SK-N-SH (cell line): Measurements from ENCODE around the gene NCF4.

Experiments
- TAF1 ChIP-seq: IDR thresholded peaks from 2 replicates; pipeline ENCODE4 v1.6.1; 2012; ENCODE audit warnings: low read depth, mild to moderate bottlenecking, low read length, moderate library complexity, borderline replicate concordance
- TF ChIP-seq, protein P1 (sequence below): fragments of 200-600 bp; sonication (generic); IDR thresholded peaks from 2 replicates; pipeline ENCODE4 v1.6.1; 2017; ENCODE audit warnings: antibody characterized with exemption, mild to moderate bottlenecking, moderate library complexity

DNA sequence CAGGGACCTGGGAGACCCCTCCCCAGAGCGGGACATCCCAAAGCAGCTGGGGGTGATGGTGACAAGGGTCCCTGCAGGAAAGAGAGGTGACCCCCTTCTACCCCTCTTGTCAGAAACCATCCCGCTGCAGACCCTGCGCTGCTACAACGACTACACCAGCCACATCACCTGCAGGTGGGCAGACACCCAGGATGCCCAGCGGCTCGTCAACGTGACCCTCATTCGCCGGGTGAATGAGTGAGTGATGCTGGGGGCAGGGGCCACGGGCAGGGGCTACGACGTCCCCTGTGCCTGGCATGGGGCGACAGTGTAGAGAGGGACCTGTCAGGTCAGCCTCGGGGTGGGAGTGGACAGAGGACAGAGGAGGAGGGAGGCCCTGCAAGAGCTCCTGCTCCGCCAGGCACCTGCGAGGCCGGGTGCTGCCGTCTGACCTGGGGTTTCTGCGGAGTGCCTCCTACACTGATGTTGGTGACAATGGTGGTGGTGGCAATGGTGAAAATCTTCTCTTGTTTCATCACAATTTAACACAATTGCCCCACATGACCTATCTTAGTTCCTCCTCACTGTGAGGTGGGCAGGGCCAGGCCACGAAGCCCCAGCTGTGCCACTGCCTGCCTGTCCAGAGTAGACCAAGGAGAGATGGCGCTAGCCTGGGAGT is 62.5 kb downstream of the NCF4 start:
- TF ChIP-seq TAF1, result no peak
- TF ChIP-seq, protein P1, sequence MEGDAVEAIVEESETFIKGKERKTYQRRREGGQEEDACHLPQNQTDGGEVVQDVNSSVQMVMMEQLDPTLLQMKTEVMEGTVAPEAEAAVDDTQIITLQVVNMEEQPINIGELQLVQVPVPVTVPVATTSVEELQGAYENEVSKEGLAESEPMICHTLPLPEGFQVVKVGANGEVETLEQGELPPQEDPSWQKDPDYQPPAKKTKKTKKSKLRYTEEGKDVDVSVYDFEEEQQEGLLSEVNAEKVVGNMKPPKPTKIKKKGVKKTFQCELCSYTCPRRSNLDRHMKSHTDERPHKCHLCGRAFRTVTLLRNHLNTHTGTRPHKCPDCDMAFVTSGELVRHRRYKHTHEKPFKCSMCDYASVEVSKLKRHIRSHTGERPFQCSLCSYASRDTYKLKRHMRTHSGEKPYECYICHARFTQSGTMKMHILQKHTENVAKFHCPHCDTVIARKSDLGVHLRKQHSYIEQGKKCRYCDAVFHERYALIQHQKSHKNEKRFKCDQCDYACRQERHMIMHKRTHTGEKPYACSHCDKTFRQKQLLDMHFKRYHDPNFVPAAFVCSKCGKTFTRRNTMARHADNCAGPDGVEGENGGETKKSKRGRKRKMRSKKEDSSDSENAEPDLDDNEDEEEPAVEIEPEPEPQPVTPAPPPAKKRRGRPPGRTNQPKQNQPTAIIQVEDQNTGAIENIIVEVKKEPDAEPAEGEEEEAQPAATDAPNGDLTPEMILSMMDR, result no peak
